HEK293 (cell line): ENCODE data around the gene GOLGA6C.
A peak's percentile ranks its signal among the peaks of the same experiment; 100 is the strongest.
"Not testable (repeated sequence)": the region's sequence is repeated elsewhere in the genome, so short reads cannot be mapped to it uniquely, and the experiment has no call there.

Source experiments
- CTCF ChIA-PET: fragments of 350-600 bp; formaldehyde crosslinking; extraction: SDS; loops from one replicate; lab custom pipeline; 2021; ENCODE audit warnings: antibody characterized with exemption; lab: Yijun Ruan, JAX
- POLR2A ChIA-PET: fragments of 300-600 bp; formaldehyde crosslinking; extraction: SDS; loops from one replicate; lab custom pipeline; 2020; ENCODE audit warnings: antibody characterized with exemption, inconsistent platforms; lab: Yijun Ruan, JAX
- H3K27ac ChIP-seq: fragments of 200-500 bp; sonication (Bioruptor generic); 2 replicates; pipeline ENCODE4 v1.5.1; 2014; ENCODE audit warnings: low read depth, low read length, control low read depth, inconsistent platforms; ENCODE audit errors: extremely low read depth
- H3K36me3 ChIP-seq, 2 experiments: fragments of 200-500 bp in 1 of 2; sonication (Bioruptor generic) in 1 of 2; 1 replicate in 1 of 2; 2 replicates in 1 of 2; pipeline ENCODE4 v1.5.1; 2014 to 2017; ENCODE audit warnings: inconsistent platforms in 2 of 2, low read length in 2 of 2; ENCODE audit not compliant: control insufficient read depth in 2 of 2, insufficient read depth in 1 of 2
- H3K4me1 ChIP-seq: fragments of 200-500 bp; sonication (Bioruptor generic); 2 replicates; pipeline ENCODE4 v1.5.1; 2014; ENCODE audit warnings: mild to moderate bottlenecking, low read length, inconsistent platforms; ENCODE audit not compliant: control insufficient read depth, insufficient read depth
- H3K4me3 ChIP-seq: 2 replicates; pipeline ENCODE4 v1.5.1; 2011; ENCODE audit warnings: low read depth, mild to moderate bottlenecking, control low read depth, low read length, moderate library complexity
- H3K9me3 ChIP-seq: fragments of 200-500 bp; sonication (Bioruptor generic); 2 replicates; pipeline ENCODE4 v1.5.1; 2014; ENCODE audit warnings: low read depth, low read length, inconsistent platforms; ENCODE audit not compliant: control insufficient read depth, insufficient read depth
- WT1 ChIP-seq: fragments of 450-650 bp; formaldehyde crosslinking; IDR thresholded peaks from 2 replicates; pipeline ENCODE4 v1.5.1; 2016; ENCODE audit warnings: missing biosample characterization, missing genetic modification characterization
- ZNF274 ChIP-seq, 2 experiments: fragments of 200-500 bp in 1 of 2; fragments of 450-650 bp in 1 of 2; sonication (Bioruptor generic) in 1 of 2; formaldehyde crosslinking in 1 of 2; IDR thresholded peaks; 2 replicates each; pipeline versions ENCODE4 v1.5.1 to v1.6.1; 2014 to 2016; ENCODE audit warnings: borderline replicate concordance in 1 of 2, inconsistent platforms in 1 of 2, low read length in 1 of 2, missing biosample characterization in 1 of 2, missing genetic modification characterization in 1 of 2
- ZNF335 ChIP-seq: fragments of 450-650 bp; formaldehyde crosslinking; conservative IDR thresholded peaks from 2 replicates; pipeline ENCODE4 v1.5.1; 2016; ENCODE audit warnings: missing biosample characterization, missing genetic modification characterization
- ZNF37A ChIP-seq: fragments of 450-650 bp; IDR thresholded peaks from 2 replicates; pipeline ENCODE4 v1.5.1; 2018; ENCODE audit warnings: missing biosample characterization, missing genetic modification characterization
- ZNF404 ChIP-seq: fragments of 450-650 bp; formaldehyde crosslinking; IDR thresholded peaks from 2 replicates; pipeline ENCODE4 v1.5.1; 2017; ENCODE audit warnings: missing biosample characterization, missing genetic modification characterization
- ZNF521 ChIP-seq: fragments of 450-650 bp; formaldehyde crosslinking; IDR thresholded peaks from 2 replicates; pipeline ENCODE4 v1.5.1; 2017; ENCODE audit warnings: missing biosample characterization, mild to moderate bottlenecking, missing genetic modification characterization
- ZNF658 ChIP-seq: fragments of 450-650 bp; formaldehyde crosslinking; IDR thresholded peaks from 2 replicates; pipeline ENCODE4; 2016; ENCODE audit warnings: missing biosample characterization, missing genetic modification characterization
- ZNF837 ChIP-seq: fragments of 450-650 bp; formaldehyde crosslinking; IDR thresholded peaks from 2 replicates; pipeline ENCODE4 v1.5.1; 2016; ENCODE audit warnings: missing biosample characterization, missing genetic modification characterization
- ZSCAN30 ChIP-seq: fragments of 450-650 bp; IDR thresholded peaks from 2 replicates; pipeline ENCODE4 v1.5.1; 2018; ENCODE audit warnings: missing biosample characterization, mild to moderate bottlenecking, missing genetic modification characterization, moderate library complexity
- TF ChIP-seq, protein P1 (sequence below): fragments of 450-650 bp; formaldehyde crosslinking; IDR thresholded peaks from 2 replicates; pipeline ENCODE4 v1.5.1; 2017; ENCODE audit warnings: missing biosample characterization, missing genetic modification characterization
- TF ChIP-seq, protein P2 (sequence below): fragments of 450-650 bp; formaldehyde crosslinking; IDR thresholded peaks from 2 replicates; pipeline ENCODE4 v1.5.1; 2017; ENCODE audit warnings: missing biosample characterization, missing genetic modification characterization

The GOLGA6C gene

DNA sequence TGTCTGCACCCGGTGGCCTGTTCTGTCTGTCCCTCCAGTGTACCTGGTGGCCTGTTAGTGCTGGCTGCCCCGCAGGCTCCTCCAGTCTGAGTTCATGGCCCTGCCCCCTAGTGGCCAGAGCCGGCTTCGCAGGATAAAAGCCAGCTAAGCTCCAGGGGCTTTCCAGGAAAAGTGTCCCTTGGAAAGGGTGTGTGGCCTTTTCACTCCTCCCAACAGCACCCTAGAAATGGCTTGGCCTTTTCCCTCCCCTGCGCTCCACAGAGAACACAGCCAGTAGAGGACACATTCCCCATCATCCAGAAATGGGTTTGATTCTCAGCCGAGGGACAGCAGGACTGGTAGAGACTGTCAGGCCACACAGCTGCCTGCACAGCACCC is 41.2 kb downstream of the GOLGA6C start:
- TF ChIP-seq ZNF335 (tag by site-specific recombination), result 0 out of 2 replicates have a peak, but pooled peaks have one; percentile 27
- TF ChIP-seq, protein P1, sequence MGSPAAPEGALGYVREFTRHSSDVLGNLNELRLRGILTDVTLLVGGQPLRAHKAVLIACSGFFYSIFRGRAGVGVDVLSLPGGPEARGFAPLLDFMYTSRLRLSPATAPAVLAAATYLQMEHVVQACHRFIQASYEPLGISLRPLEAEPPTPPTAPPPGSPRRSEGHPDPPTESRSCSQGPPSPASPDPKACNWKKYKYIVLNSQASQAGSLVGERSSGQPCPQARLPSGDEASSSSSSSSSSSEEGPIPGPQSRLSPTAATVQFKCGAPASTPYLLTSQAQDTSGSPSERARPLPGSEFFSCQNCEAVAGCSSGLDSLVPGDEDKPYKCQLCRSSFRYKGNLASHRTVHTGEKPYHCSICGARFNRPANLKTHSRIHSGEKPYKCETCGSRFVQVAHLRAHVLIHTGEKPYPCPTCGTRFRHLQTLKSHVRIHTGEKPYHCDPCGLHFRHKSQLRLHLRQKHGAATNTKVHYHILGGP (tag by site-specific recombination), result peak; percentile 67
- TF ChIP-seq, all 188 proteins: peak for 2; not testable (repeated sequence) for 186
- CTCF ChIA-PET, result interaction anchor here (0.7 to 2.1 kb wide), 3 partner anchors 76 to 269 kb away, joined by 3 to 12 read pairs (median 3); no protein-coding TSS in a partner anchor
- H3K4me1 ChIP-seq, H3K36me3 ChIP-seq, H3K4me3 ChIP-seq, POLR2A ChIA-PET, H3K9me3 ChIP-seq, H3K27ac ChIP-seq: not testable (repeated sequence)

DNA sequence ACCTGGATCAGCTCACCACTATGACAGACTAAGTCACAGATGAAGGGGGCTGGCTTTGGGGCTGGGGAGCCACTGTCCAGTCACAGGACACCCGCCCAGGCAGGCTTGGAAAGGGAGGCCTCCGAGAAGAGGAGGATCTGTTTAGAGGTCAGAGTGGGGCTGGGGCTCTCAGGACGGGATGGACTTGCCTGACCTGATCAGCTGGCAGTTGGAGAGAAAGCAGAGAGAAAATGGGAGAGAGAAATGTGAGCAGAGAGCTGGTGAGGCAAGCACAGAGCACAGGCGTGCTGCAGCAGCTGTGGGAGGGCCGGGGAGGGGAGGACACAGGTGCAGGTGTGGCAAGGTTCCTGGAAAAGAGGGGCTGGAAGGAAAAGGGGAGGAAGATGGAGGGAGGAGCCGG is 41.9 kb downstream of the GOLGA6C start:
- H3K36me3 ChIP-seq, H3K4me3 ChIP-seq, H3K4me1 ChIP-seq, POLR2A ChIA-PET, H3K27ac ChIP-seq, H3K9me3 ChIP-seq: not testable (repeated sequence)
- CTCF ChIA-PET, result interaction anchor here (0.6 to 2.1 kb wide), 3 partner anchors 76 to 886 kb away, joined by 3 to 12 read pairs (median 3); no protein-coding TSS in a partner anchor

DNA sequence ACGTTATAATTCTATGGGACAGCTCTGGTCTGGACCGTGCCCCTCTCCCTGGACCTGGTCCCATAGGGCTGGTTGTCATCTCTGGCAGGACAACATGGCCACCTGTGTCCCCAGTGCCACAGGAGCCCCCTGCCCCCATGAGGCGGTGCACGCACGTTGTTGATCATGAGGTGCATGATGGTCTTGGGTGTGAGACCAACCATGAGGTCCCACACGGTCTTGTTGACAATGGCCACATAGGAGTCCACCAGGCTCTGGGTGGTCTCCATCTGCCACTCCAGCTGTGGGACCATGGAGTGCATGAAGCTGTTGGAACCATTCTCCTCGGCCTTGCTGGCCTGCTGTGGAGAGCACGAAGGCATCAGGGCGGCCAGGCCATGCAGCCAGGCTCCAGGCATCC is 44.2 kb downstream of the GOLGA6C start:
- TF ChIP-seq ZNF658 (tag by site-specific recombination) (no peak), ZNF521 (tag by site-specific recombination) (no peak), ZNF37A (tag by site-specific recombination) (no peak), ZNF837 (tag by site-specific recombination) (no peak), ZNF274 (IDR thresholded peaks at IDR 0.05; ENCODE audit: low read length) (no peak), ZNF274 (tag by site-specific recombination; IDR thresholded peaks at IDR 0.05; ENCODE audit: borderline replicate concordance) (no peak), ZNF404 (tag by site-specific recombination) (no peak), ZSCAN30 (tag by site-specific recombination) (no peak)
- TF ChIP-seq, all 188 proteins: peak for 0
- H3K27ac ChIP-seq, result no peak overlapping the region
- POLR2A ChIA-PET, result no interaction called here
- no peak overlapping the region for H3K4me3 ChIP-seq
- H3K4me1 ChIP-seq, result no peaks in the 10 kb centered on the region
- no peaks in the 10 kb centered on the region for H3K9me3 ChIP-seq
- H3K36me3 ChIP-seq, result no peaks in the 10 kb centered on the region
- CTCF ChIA-PET, result no interaction called here

DNA sequence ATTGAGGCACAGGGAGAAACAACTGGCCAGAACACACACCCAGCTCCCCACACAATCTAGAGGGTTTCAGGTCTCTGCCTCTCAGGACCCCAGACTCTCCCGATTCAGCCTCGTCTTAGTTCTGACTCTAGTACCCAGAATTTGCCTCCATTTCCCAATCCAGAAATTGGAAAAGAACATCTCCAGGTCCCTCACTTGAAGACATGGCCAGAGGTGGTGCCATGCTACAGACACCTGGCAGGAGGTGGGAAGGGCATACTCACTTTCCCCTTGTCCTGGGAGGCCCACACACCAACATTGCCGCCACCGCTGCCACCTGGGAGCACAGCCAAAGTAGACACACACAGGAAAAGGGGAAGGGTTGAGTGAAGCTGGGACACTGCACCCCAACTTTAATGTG is 44.6 kb downstream of the GOLGA6C start:
- H3K9me3 ChIP-seq, H3K27ac ChIP-seq, CTCF ChIA-PET, H3K36me3 ChIP-seq, H3K4me1 ChIP-seq, POLR2A ChIA-PET, H3K4me3 ChIP-seq: not testable (repeated sequence)

DNA sequence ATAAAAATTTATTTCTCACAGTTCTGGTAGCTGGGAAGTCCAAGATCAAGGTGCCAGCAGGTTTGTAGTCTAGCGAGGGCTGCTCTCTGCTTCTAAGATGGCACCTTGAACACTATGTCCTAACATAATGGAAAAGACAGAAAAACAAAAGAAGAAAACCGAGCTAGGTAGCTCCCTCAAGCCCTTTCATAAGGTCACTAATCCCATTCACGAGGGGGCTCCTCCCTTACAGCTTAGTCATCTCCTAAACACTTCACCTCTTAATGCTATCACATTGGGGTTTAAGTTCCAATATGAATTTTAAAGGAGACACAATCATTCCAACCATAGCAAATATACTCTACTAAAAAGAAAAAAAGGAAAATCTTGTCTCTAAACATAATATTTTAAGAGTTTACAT is 48.1 kb downstream of the GOLGA6C start:
- no peaks in the 10 kb centered on the region for H3K36me3 ChIP-seq
- H3K4me3 ChIP-seq, result no peak overlapping the region
- H3K9me3 ChIP-seq, result no peaks in the 10 kb centered on the region
- no peak overlapping the region for H3K27ac ChIP-seq
- TF ChIP-seq, protein P2, sequence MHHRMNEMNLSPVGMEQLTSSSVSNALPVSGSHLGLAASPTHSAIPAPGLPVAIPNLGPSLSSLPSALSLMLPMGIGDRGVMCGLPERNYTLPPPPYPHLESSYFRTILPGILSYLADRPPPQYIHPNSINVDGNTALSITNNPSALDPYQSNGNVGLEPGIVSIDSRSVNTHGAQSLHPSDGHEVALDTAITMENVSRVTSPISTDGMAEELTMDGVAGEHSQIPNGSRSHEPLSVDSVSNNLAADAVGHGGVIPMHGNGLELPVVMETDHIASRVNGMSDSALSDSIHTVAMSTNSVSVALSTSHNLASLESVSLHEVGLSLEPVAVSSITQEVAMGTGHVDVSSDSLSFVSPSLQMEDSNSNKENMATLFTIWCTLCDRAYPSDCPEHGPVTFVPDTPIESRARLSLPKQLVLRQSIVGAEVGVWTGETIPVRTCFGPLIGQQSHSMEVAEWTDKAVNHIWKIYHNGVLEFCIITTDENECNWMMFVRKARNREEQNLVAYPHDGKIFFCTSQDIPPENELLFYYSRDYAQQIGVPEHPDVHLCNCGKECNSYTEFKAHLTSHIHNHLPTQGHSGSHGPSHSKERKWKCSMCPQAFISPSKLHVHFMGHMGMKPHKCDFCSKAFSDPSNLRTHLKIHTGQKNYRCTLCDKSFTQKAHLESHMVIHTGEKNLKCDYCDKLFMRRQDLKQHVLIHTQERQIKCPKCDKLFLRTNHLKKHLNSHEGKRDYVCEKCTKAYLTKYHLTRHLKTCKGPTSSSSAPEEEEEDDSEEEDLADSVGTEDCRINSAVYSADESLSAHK (tag by site-specific recombination), result no peak
- TF ChIP-seq WT1 (tag by site-specific recombination), result peak; percentile 57
- TF ChIP-seq, all 188 proteins: peak for 1
- POLR2A ChIA-PET, result interaction anchor here (0.8 kb wide), 1 partner anchor 29 kb away, joined by 4 read pairs; no protein-coding TSS in a partner anchor
- CTCF ChIA-PET, result interaction anchor here (0.8 kb wide), 3 partner anchors 31 to 537 kb away, joined by 3 read pairs; no protein-coding TSS in a partner anchor
- H3K4me1 ChIP-seq, result no peaks in the 10 kb centered on the region
